Measurements from ENCODE around the gene HRH2. TPM values are rescaled to one million over a fixed set of nuclear protein-coding genes. Genes with fewer than 3 reads are reported as not detected.

The HRH2 gene
- total RNA-seq, 6 experiments from 2014 or later: not detected

- H3K9me3 Mint-ChIP-seq: peaks cover 35% of the 10 kb centered on the region
- H3K4me1 Mint-ChIP-seq (ENCODE audit: low read depth): no peaks in the 10 kb centered on the region
- peaks cover 2% of the 10 kb centered on the region; the same call in 1 of the 2 replicates for H3K27me3 Mint-ChIP-seq (ENCODE audit: insufficient read depth)
- no peaks in the 10 kb centered on the region for H3K36me3 Mint-ChIP-seq (ENCODE audit: low read depth)
- H3K27ac Mint-ChIP-seq: no peak overlapping the region
- DNase-seq: no peak
- no peak for TF ChIP-seq CTCF (IDR thresholded peaks at IDR 0.05)
- H3K4me3 Mint-ChIP-seq: no peak overlapping the region
Measured at GRCh38 chr5:175711031-175711430, 53.2 kb downstream of the HRH2 start.

GRCh38 chr5:175711472-175712312 is 53.8 kb downstream of the HRH2 start:
- Mint-ChIP-seq H3K4me1 (ENCODE audit: low read depth) (no peaks in the 10 kb centered on the region), H3K27me3 (ENCODE audit: insufficient read depth) (peaks cover 2% of the 10 kb centered on the region; the same call in 1 of the 2 replicates), H3K27ac (no peak overlapping the region), H3K4me3 (no peak overlapping the region), H3K36me3 (ENCODE audit: low read depth) (no peaks in the 10 kb centered on the region), H3K9me3 (peaks cover 39% of the 10 kb centered on the region)
- no peak for DNase-seq
- no peak for TF ChIP-seq CTCF (IDR thresholded peaks at IDR 0.05)

- Mint-ChIP-seq H3K27me3 (ENCODE audit: insufficient read depth) (peaks cover 2% of the 10 kb centered on the region; the same call in 1 of the 2 replicates), H3K36me3 (ENCODE audit: low read depth) (no peaks in the 10 kb centered on the region), H3K9me3 (peaks cover 41% of the 10 kb centered on the region), H3K27ac (no peak overlapping the region), H3K4me3 (no peak overlapping the region), H3K4me1 (ENCODE audit: low read depth) (no peaks in the 10 kb centered on the region)
- TF ChIP-seq CTCF (IDR thresholded peaks at IDR 0.05): no peak
- DNase-seq: no peak
Measured at GRCh38 chr5:175712313-175712680, 54.4 kb downstream of the HRH2 start.

- DNase-seq: no peak
- no peaks in the 10 kb centered on the region for H3K36me3 Mint-ChIP-seq (ENCODE audit: low read depth)
- H3K4me3 Mint-ChIP-seq: no peak overlapping the region
- H3K27ac Mint-ChIP-seq: no peak overlapping the region
- H3K9me3 Mint-ChIP-seq: peaks cover 41% of the 10 kb centered on the region
- H3K4me1 Mint-ChIP-seq (ENCODE audit: low read depth): no peaks in the 10 kb centered on the region
- no peak for TF ChIP-seq CTCF (IDR thresholded peaks at IDR 0.05)
- peaks cover 2% of the 10 kb centered on the region; the same call in 1 of the 2 replicates for H3K27me3 Mint-ChIP-seq (ENCODE audit: insufficient read depth)
Measured at GRCh38 chr5:175712681-175713085, 54.8 kb downstream of the HRH2 start.

GRCh38 chr5:175713930-175714329 is 56.1 kb downstream of the HRH2 start:
- Mint-ChIP-seq H3K27ac (no peak overlapping the region), H3K9me3 (peaks cover 41% of the 10 kb centered on the region), H3K4me1 (ENCODE audit: low read depth) (no peaks in the 10 kb centered on the region), H3K36me3 (ENCODE audit: low read depth) (no peaks in the 10 kb centered on the region), H3K4me3 (no peak overlapping the region), H3K27me3 (ENCODE audit: insufficient read depth) (no peaks in the 10 kb centered on the region)
- no peak for TF ChIP-seq CTCF (IDR thresholded peaks at IDR 0.05)
- DNase-seq: no peak
